GM10266 (cell line): Measurements from ENCODE around the gene DNAH11.

Experiments
- DNase-seq: peaks from one replicate; pipeline ENCODE4 v3.0.0; 2012; ENCODE audit errors: extremely low spot score
- TF ChIP-seq, protein P1 (sequence below): IDR thresholded peaks from 2 replicates; pipeline ENCODE4 v1.5.1; 2012; ENCODE audit warnings: mild to moderate bottlenecking, low read depth; ENCODE audit not compliant: control insufficient read depth, insufficient read depth; ENCODE audit errors: missing control alignments

Gene DNAH11

GRCh38 chr7:21767300-21767900, 224.6 kb downstream of the DNAH11 start:
- peak; percentile 53 for DNase-seq
- TF ChIP-seq, protein P1, sequence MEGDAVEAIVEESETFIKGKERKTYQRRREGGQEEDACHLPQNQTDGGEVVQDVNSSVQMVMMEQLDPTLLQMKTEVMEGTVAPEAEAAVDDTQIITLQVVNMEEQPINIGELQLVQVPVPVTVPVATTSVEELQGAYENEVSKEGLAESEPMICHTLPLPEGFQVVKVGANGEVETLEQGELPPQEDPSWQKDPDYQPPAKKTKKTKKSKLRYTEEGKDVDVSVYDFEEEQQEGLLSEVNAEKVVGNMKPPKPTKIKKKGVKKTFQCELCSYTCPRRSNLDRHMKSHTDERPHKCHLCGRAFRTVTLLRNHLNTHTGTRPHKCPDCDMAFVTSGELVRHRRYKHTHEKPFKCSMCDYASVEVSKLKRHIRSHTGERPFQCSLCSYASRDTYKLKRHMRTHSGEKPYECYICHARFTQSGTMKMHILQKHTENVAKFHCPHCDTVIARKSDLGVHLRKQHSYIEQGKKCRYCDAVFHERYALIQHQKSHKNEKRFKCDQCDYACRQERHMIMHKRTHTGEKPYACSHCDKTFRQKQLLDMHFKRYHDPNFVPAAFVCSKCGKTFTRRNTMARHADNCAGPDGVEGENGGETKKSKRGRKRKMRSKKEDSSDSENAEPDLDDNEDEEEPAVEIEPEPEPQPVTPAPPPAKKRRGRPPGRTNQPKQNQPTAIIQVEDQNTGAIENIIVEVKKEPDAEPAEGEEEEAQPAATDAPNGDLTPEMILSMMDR, result peak; percentile 69

GRCh38 chr7:21768279-21768678, 225.4 kb downstream of the DNAH11 start:
- no peak for DNase-seq
- TF ChIP-seq, protein P1, result no peak

- no peak for DNase-seq
- TF ChIP-seq, protein P1, result no peak
These were observed 228.4 kb downstream of the DNAH11 start for GRCh38 chr7:21771266-21771665.

- DNase-seq, result no peak
- TF ChIP-seq, protein P1, result no peak
These were observed 229.2 kb downstream of the DNAH11 start for GRCh38 chr7:21771906-21772610.

DNA sequence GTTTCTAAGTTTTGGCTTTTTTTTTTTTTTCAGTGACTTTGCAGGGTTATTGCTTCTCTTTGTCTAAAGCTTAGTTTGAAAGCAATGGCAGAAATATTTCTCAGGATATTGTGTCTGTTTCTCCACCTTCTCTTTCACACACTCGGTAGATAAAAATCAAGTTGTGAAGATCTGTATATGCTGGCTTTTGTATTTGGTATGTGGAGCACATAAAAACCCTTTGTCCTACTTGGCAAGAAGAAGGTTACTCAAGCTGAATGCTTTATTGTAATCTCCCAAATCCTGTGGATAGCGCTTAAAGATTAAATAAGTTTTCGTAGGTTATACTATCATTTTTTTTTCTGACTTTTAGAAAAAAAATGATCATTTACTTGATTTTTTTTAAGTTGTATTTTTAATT, 230.5 kb downstream of the DNAH11 start:
- TF ChIP-seq, protein P1, result no peak
- no peak for DNase-seq

DNA sequence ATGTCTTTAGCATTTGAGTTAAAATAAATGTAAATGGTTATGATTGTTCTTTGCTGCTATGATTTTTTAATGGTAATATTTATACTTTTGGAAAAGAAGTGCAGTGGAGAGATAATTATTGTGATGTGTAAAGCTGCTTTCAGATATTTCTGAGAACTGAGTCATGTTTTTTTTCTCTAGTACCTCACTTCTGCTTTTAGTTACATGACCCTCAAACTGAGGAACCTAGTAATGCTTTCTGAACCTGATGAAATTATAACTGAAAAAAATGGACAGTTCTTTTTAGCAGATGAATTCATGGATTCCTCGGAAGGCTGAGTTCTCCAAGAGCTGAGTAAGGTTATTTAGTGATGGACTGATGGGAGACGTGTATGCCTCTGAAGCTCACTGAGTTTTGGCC, 235.1 kb downstream of the DNAH11 start:
- TF ChIP-seq, protein P1, result no peak

GRCh38 chr7:21778953-21779352, 236.1 kb downstream of the DNAH11 start:
- TF ChIP-seq, protein P1, result no peak
- DNase-seq, result no peak

More for the DNA sequence above, 235.1 kb downstream of the DNAH11 start:
- DNase-seq, result no peak
